AG09309 (cell line): ENCODE measurements around the gene AIFM3.
"Not testable (repeated sequence)": the region's sequence is repeated elsewhere in the genome, so short reads cannot be mapped to it uniquely, and the experiment has no call there.

Source experiments
- DNase-seq: peaks from one replicate; pipeline ENCODE4 v3.0.0-alpha.2; 2010; ENCODE audit warnings: low read depth
- H3K4me3 ChIP-seq: 2 replicates; pipeline ENCODE4 v1.5.1; 2011; ENCODE audit warnings: mild to moderate bottlenecking, low read depth, low read length, moderate library complexity; ENCODE audit not compliant: control insufficient read depth
- TF ChIP-seq, protein P1 (sequence below): IDR thresholded peaks from 2 replicates; pipeline ENCODE4 v1.5.1; 2011; ENCODE audit warnings: mild to moderate bottlenecking, low read depth, low read length, inconsistent platforms; ENCODE audit not compliant: insufficient read depth, control insufficient read depth; ENCODE audit errors: missing control alignments

The AIFM3 gene

DNA sequence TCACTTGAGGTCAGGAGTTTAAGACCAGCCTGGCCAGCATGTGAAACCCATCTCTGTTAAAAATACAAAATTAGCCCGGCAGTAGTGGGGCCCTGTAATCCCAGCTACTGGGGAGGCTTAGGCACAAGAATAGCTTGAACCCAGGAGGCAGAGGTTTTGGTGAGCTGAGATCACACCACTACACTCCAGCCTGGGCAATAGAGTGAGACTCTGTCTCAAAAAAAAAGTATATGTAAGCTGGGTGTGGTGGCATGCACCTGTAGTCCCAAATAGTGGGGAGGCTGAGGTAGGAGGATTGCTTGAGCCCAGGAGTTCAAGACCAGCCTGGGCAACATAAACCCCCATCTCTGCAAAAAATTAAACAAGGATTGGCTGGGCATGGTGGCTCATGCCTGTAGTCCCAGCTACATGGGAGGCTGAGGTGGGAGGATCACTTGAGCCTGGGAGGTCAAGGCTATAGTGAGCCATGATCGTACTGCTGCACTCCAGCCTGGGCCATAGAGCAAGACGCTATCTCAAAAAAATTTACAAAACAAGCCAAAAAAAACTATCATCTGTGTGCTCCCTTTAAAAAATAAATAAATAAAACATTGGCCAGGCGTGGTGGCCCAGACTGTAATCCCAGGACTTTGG, 39.0 kb upstream of the AIFM3 start:
- no peak for DNase-seq
- no peak overlapping the region for H3K4me3 ChIP-seq
- TF ChIP-seq, protein P1, sequence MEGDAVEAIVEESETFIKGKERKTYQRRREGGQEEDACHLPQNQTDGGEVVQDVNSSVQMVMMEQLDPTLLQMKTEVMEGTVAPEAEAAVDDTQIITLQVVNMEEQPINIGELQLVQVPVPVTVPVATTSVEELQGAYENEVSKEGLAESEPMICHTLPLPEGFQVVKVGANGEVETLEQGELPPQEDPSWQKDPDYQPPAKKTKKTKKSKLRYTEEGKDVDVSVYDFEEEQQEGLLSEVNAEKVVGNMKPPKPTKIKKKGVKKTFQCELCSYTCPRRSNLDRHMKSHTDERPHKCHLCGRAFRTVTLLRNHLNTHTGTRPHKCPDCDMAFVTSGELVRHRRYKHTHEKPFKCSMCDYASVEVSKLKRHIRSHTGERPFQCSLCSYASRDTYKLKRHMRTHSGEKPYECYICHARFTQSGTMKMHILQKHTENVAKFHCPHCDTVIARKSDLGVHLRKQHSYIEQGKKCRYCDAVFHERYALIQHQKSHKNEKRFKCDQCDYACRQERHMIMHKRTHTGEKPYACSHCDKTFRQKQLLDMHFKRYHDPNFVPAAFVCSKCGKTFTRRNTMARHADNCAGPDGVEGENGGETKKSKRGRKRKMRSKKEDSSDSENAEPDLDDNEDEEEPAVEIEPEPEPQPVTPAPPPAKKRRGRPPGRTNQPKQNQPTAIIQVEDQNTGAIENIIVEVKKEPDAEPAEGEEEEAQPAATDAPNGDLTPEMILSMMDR: no peak

DNA sequence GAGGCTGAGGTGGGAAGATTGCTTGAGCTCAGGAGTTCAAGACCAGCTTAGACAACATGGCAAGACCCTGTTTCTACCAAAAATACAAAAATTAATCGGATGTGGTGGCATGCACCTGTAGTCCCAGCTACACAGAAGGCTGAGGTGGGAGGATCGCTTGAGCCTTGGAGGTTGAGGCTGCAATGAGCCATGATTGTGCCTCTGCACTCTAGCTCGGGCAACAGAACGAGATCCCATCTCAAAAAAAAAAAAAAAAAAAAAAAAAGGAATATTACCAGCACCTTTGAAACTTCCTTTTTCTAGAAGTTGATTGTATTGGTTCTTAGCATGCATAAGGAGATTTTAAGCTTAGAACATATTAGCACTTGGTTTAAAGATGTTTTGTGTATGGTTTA, 38.5 kb upstream of the AIFM3 start:
- DNase-seq: no peak
- H3K4me3 ChIP-seq: no peak overlapping the region
- TF ChIP-seq, protein P1: no peak

DNA sequence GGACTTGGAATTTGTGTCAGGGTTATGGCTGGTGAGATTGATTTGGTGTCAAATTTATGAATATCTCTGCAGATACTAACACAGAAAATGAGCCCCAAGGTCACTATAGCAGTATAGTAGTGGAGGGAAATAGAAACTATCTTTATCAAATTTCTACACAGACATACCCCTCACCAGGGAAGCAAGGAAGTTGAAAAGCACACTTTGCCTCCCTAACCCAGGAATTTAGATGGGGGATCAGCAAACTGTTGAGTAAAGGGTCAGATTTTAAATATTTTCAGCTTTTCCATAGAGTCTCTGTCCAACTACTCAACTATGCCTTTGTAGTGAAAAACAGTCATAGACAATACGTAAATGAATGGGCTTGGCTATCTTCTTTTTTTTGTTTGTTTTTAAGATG, 37.1 kb upstream of the AIFM3 start:
- H3K4me3 ChIP-seq: no peak overlapping the region
- DNase-seq: no peak
- TF ChIP-seq, protein P1: no peak

DNA sequence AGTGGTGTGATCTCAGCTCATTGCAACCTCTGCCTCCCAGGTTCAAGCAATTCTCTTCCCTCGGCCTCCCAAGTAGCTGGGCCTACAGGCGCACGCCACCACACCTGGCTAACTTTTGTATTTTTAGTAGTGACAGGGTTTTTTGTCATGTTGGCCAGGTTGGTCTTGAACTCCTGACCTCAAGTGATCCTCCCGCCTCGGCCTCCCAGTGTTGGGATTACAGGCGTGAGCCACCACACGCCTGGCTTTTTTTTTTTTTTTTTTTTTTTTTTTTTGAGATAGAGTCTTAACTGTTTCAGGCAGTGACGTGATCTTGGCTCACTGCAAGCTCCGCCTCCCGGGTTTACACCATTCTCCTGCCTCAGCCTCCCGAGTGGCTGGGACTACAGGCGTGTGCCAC, 36.6 kb upstream of the AIFM3 start:
- not testable (repeated sequence) for DNase-seq, H3K4me3 ChIP-seq

DNA sequence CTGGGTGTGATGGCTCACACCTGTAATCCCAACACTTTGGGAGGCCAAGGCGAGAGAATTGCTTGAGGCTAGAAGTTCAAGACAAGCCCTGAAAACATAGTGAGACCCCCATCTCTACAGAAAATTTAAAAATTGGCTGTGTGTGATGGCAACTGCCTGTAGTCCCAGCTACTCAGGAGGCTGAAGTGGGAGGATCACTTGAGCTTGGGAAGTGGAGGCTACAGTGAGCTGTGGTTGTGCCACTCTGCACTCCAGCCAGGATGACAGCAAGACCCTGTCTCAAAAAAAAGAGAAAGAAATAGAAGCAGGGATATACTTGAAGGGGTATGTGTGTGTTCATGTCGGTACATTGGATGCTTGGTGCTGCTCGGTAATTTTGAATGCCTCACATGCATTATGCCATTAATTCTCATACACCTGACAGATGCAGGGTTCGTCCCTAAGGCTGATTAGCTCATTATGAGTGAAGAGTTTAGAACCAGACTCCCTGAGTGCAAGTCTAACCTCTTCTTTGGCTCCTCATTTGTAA, 35.9 kb upstream of the AIFM3 start:
- no peak for DNase-seq
- TF ChIP-seq, protein P1: no peak
- H3K4me3 ChIP-seq: no peak overlapping the region

DNA sequence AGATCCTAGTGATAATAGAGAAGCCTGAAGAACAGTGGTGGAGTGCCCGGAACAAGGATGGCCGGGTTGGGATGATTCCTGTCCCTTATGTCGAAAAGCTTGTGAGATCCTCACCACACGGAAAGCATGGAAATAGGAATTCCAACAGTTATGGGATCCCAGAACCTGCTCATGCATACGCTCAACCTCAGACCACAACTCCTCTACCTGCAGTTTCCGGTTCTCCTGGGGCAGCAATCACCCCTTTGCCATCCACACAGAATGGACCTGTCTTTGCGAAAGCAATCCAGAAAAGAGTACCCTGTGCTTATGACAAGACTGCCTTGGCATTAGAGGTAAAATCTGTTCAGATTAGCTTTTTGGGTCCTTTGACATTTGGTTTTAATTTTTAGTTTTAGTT, 33.1 kb upstream of the AIFM3 start:
- H3K4me3 ChIP-seq: no peak overlapping the region
- DNase-seq: no peak
- TF ChIP-seq, protein P1: no peak

DNA sequence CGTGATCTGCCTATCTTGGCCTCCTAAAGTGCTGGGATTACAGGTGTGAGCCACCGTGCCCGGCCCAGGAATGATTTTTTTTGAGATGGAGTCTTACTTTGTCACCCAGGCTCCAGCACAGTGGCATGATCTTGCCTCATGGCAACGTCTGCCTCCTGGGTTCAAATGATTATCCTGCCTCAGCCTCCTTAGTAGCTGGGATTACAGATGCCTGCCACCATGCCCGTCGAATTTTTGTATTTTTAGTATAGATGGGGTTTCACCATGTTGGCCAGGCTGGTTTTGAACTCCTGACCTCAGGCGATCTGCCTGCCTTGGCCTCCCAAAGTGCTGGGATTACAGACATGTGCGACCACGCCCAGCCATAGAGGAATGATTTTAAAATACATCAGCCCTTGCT, 32.0 kb upstream of the AIFM3 start:
- not testable (repeated sequence) for H3K4me3 ChIP-seq, DNase-seq

DNA sequence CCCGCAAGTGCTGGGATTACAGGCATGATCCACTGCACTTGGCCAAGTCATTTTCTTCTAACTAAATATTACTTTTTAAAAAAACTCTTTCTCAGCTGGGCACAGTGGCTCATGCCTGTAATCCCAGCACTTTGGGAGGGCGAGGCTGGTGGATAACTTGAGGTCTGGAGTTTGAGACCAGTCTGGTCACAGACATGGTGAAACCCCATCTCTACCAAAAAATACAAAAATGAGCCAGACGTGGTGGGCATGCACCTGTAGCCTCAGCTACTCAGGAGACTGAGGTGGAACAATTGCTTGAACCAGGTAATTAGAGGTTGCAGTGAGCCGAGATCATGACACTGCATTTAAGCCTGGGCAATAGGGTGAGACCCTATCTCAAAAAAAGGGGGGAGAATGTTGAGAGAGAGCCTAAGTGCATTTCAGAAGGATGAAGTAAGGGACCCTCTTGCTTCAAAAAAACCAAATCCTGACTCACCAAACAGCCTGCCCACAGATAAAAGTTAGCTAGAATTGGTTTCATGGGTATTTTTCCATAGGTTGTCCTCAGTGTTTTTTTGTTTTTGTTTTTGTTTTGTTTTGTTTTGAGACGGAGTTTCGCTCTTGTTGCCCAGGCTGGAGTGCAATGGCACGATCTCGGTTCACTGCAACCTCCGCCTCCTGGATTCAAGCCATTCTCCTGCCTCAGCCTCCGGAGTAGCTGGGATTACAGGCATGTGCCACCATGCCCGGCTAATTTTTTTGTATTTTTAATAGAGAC, 31.1 kb upstream of the AIFM3 start:
- not testable (repeated sequence) for H3K4me3 ChIP-seq, DNase-seq
